NCI-H748 (cell line): ENCODE data around the gene FRG1.
"Not testable (repeated sequence)": the region's sequence is repeated elsewhere in the genome, so short reads cannot be mapped to it uniquely, and the experiment has no call there.

Source experiments
- DNase-seq: peaks from one replicate; lab custom pipeline; 2025; ENCODE audit not compliant: unreplicated experiment; lab: John Stamatoyannopoulos, UW

FRG1 gene

GRCh38 chr4:189940178-189941004 lies at the start of gene FRG1:
FRG1 (plus strand) TSS chr4:189940872; CDS start chr4:189941010, 138 bp downstream.
- no peak for DNase-seq

- no peak for DNase-seq
These were observed 43.0 kb upstream of the FRG1 start for GRCh38 chr4:189897667-189898066.

- DNase-seq, result not testable (repeated sequence)
These were observed 41.1 kb upstream of the FRG1 start for GRCh38 chr4:189899481-189900015.

- not testable (repeated sequence) for DNase-seq
These were observed 36.1 kb upstream of the FRG1 start for GRCh38 chr4:189904420-189905027.

- DNase-seq, result no peak
These were observed 28.5 kb upstream of the FRG1 start for GRCh38 chr4:189912170-189912569.

- DNase-seq, result no peak
These were observed 23.3 kb upstream of the FRG1 start for GRCh38 chr4:189917161-189917891.

- no peak for DNase-seq
These were observed 19.6 kb upstream of the FRG1 start for GRCh38 chr4:189921058-189921457.

- DNase-seq, result not testable (repeated sequence)
These were observed 13.9 kb upstream of the FRG1 start for GRCh38 chr4:189926742-189927141.

GRCh38 chr4:189941005-189941450 lies 356 bp downstream of the FRG1 start:
- no peak for DNase-seq

GRCh38 chr4:189942412-189942811 lies 1.7 kb downstream of the FRG1 start:
- not testable (repeated sequence) for DNase-seq

GRCh38 chr4:189944077-189944476 lies 3.4 kb downstream of the FRG1 start:
- DNase-seq, result not testable (repeated sequence)

GRCh38 chr4:189946906-189947305 lies 6.2 kb downstream of the FRG1 start:
- DNase-seq, result not testable (repeated sequence)

GRCh38 chr4:189948486-189948885 lies 7.8 kb downstream of the FRG1 start:
- not testable (repeated sequence) for DNase-seq

GRCh38 chr4:189969291-189969690 lies 28.6 kb downstream of the FRG1 start:
- not testable (repeated sequence) for DNase-seq

GRCh38 chr4:189973646-189974045 lies 33.0 kb downstream of the FRG1 start:
- no peak for DNase-seq

GRCh38 chr4:189974056-189974455 lies 33.4 kb downstream of the FRG1 start:
- DNase-seq, result no peak

- no peak for DNase-seq
These were observed 38.8 kb downstream of the FRG1 start for GRCh38 chr4:189979196-189980047.

- DNase-seq, result not testable (repeated sequence)
These were observed 39.6 kb downstream of the FRG1 start for GRCh38 chr4:189980292-189980691.

- no peak for DNase-seq
These were observed 41.3 kb downstream of the FRG1 start for GRCh38 chr4:189981970-189982369.

- DNase-seq, result not testable (repeated sequence)
These were observed 43.3 kb downstream of the FRG1 start for GRCh38 chr4:189983916-189984526.
